WTC11 (cell line): ENCODE measurements around the gene SNCA.

Experiments
- ATF2 ChIP-seq: sonication (generic); formaldehyde crosslinking; IDR thresholded peaks from 2 replicates; pipeline ENCODE4 v1.8.1; 2022; ENCODE audit warnings: low read depth, missing genetic modification reagents, borderline replicate concordance
- ATF3 ChIP-seq: sonication (generic); formaldehyde crosslinking; conservative IDR thresholded peaks from 2 replicates; pipeline ENCODE4 v1.8.1; 2022; ENCODE audit warnings: mild to moderate bottlenecking, missing genetic modification reagents
- HMGA2 ChIP-seq: fragments of 250-450 bp; sonication (Bioruptor Pico); IDR thresholded peaks from 2 replicates; pipeline ENCODE4 v1.4.0; 2021; ENCODE audit warnings: mild to moderate bottlenecking, moderate library complexity
- TF ChIP-seq, protein P1 (sequence below): fragments of 200-600 bp; IDR thresholded peaks from 2 replicates; pipeline ENCODE4 v1.8.0; 2022; ENCODE audit warnings: antibody characterized with exemption
- TF ChIP-seq, protein P2 (sequence below): sonication (generic); formaldehyde crosslinking; IDR thresholded peaks from 2 replicates; pipeline ENCODE4 v1.8.1; 2023; ENCODE audit warnings: mild to moderate bottlenecking, moderate library complexity, missing genetic modification reagents

DNA sequence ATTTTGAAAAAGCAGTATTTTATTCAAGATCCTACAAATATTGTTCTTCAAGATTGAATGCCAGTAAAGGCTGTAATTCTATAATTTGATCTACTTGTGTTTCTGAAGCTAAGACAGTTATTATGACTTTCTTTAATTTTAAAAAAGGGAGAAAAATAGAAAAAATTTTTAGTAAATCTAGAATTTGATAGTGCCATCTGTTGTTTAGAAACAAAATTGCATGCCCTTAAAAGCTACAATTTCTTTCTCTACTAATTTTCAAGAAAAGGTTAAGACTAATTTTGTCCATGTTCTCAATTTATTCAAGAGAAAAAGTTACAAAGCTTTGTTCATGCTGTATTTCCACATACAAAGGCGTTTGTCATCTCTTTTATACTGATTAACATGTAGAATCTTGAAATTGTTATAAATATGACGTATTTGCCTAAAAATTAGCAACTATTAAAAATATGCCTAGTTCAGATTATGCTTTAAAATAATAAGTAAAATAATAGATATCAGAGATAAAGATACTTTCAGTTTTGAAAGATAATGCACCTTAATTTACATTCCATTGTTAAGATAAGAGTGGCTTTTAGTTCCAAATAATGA, 32.1 kb upstream of the SNCA start:
- TF ChIP-seq ATF3 (no peak), ATF2 (CRISPR knock-in tag) (no peak), HMGA2 (CRISPR knock-in tag) (no peak)
- TF ChIP-seq, protein P1, sequence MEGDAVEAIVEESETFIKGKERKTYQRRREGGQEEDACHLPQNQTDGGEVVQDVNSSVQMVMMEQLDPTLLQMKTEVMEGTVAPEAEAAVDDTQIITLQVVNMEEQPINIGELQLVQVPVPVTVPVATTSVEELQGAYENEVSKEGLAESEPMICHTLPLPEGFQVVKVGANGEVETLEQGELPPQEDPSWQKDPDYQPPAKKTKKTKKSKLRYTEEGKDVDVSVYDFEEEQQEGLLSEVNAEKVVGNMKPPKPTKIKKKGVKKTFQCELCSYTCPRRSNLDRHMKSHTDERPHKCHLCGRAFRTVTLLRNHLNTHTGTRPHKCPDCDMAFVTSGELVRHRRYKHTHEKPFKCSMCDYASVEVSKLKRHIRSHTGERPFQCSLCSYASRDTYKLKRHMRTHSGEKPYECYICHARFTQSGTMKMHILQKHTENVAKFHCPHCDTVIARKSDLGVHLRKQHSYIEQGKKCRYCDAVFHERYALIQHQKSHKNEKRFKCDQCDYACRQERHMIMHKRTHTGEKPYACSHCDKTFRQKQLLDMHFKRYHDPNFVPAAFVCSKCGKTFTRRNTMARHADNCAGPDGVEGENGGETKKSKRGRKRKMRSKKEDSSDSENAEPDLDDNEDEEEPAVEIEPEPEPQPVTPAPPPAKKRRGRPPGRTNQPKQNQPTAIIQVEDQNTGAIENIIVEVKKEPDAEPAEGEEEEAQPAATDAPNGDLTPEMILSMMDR = peak; percentile 31; the same call in 1 of the 2 replicates
- TF ChIP-seq, protein P2, sequence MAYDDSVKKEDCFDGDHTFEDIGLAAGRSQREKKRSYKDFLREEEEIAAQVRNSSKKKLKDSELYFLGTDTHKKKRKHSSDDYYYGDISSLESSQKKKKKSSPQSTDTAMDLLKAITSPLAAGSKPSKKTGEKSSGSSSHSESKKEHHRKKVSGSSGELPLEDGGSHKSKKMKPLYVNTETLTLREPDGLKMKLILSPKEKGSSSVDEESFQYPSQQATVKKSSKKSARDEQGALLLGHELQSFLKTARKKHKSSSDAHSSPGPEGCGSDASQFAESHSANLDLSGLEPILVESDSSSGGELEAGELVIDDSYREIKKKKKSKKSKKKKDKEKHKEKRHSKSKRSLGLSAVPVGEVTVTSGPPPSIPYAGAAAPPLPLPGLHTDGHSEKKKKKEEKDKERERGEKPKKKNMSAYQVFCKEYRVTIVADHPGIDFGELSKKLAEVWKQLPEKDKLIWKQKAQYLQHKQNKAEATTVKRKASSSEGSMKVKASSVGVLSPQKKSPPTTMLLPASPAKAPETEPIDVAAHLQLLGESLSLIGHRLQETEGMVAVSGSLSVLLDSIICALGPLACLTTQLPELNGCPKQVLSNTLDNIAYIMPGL (CRISPR knock-in tag) = no peak
